ENCODE results near the gene USF1. TPM values are rescaled to one million over a fixed set of nuclear protein-coding genes. Genes with fewer than 3 reads are reported as not detected.

USF1 gene
- total and polyA plus RNA-seq, 9 of the 15 experiments (the other 6 are each of a cell fraction or from before 2014, with no cell fraction given): 7.4 to 60.2 (median 54.2) TPM

DNA sequence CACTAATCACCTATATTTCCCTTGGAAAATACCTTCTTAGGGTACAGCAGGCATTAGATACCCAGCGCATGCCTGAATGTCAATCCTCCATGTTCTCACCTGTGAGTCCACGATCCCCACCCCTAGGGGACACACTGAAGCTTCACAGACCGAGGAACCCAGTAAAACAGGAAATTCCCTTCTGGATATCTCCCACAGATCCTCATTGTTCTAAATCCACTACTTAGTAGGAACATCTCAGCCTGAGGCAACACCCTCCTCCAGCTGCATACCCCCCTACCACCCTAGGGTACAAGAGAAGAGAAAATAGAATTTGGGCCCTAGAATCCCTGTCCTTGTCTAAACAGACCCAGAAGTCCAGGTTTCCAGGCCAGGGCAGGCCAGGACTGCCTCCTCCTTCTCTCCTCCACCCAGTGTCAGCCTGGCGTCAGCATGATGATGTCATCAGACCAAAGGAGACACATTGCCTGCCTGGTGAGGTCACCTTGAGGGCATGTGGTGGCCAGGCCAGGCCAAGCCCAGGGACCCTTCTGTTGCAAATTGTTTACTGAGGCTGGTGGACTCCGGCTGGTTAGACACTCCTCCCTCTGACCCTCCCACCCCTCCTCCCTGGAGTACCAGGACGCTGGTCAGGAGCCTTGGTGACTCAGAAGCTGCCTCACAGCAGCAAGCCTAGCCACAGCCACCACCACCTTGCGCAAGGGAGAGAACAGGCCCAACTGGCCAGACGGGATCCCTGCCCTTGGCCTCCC, 37.4 kb upstream of the USF1 start (continued):
- TF ChIP-seq, protein P1, sequence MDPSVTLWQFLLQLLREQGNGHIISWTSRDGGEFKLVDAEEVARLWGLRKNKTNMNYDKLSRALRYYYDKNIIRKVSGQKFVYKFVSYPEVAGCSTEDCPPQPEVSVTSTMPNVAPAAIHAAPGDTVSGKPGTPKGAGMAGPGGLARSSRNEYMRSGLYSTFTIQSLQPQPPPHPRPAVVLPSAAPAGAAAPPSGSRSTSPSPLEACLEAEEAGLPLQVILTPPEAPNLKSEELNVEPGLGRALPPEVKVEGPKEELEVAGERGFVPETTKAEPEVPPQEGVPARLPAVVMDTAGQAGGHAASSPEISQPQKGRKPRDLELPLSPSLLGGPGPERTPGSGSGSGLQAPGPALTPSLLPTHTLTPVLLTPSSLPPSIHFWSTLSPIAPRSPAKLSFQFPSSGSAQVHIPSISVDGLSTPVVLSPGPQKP (CRISPR knock-in tag; IDR thresholded peaks at IDR 0.05): no peak
- TF ChIP-seq POLR2AphosphoS2 (IDR thresholded peaks at IDR 0.05; ENCODE audit: low read length) (no peak), BMI1 (IDR thresholded peaks at IDR 0.05; ENCODE audit: low read length) (no peak), ZBED1 (IDR thresholded peaks at IDR 0.05) (no peak), MXI1 (IDR thresholded peaks at IDR 0.05; ENCODE audit: low read depth, low read length) (no peak), AFF4 (CRISPR knock-in tag; IDR thresholded peaks at IDR 0.05) (no peak), POLR2G (IDR thresholded peaks at IDR 0.05; ENCODE audit: low read depth, low read length) (peak; percentile 36; the same call in 1 of the 2 replicates), E2F4 (CRISPR knock-in tag; IDR thresholded peaks at IDR 0.05; ENCODE audit: low read depth) (no peak), ZNF644 (tag; IDR thresholded peaks at IDR 0.05; ENCODE audit: low read depth) (no peak)
- TF ChIP-seq, protein P2, sequence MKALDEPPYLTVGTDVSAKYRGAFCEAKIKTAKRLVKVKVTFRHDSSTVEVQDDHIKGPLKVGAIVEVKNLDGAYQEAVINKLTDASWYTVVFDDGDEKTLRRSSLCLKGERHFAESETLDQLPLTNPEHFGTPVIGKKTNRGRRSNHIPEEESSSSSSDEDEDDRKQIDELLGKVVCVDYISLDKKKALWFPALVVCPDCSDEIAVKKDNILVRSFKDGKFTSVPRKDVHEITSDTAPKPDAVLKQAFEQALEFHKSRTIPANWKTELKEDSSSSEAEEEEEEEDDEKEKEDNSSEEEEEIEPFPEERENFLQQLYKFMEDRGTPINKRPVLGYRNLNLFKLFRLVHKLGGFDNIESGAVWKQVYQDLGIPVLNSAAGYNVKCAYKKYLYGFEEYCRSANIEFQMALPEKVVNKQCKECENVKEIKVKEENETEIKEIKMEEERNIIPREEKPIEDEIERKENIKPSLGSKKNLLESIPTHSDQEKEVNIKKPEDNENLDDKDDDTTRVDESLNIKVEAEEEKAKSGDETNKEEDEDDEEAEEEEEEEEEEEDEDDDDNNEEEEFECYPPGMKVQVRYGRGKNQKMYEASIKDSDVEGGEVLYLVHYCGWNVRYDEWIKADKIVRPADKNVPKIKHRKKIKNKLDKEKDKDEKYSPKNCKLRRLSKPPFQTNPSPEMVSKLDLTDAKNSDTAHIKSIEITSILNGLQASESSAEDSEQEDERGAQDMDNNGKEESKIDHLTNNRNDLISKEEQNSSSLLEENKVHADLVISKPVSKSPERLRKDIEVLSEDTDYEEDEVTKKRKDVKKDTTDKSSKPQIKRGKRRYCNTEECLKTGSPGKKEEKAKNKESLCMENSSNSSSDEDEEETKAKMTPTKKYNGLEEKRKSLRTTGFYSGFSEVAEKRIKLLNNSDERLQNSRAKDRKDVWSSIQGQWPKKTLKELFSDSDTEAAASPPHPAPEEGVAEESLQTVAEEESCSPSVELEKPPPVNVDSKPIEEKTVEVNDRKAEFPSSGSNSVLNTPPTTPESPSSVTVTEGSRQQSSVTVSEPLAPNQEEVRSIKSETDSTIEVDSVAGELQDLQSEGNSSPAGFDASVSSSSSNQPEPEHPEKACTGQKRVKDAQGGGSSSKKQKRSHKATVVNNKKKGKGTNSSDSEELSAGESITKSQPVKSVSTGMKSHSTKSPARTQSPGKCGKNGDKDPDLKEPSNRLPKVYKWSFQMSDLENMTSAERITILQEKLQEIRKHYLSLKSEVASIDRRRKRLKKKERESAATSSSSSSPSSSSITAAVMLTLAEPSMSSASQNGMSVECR (CRISPR knock-in tag; IDR thresholded peaks at IDR 0.05): no peak
- TF ChIP-seq, protein P3, sequence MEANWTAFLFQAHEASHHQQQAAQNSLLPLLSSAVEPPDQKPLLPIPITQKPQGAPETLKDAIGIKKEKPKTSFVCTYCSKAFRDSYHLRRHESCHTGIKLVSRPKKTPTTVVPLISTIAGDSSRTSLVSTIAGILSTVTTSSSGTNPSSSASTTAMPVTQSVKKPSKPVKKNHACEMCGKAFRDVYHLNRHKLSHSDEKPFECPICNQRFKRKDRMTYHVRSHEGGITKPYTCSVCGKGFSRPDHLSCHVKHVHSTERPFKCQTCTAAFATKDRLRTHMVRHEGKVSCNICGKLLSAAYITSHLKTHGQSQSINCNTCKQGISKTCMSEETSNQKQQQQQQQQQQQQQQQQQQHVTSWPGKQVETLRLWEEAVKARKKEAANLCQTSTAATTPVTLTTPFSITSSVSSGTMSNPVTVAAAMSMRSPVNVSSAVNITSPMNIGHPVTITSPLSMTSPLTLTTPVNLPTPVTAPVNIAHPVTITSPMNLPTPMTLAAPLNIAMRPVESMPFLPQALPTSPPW (CRISPR knock-in tag; IDR thresholded peaks at IDR 0.05): peak; percentile 59; the same call in 1 of the 2 replicates
- TF ChIP-seq, protein P4, sequence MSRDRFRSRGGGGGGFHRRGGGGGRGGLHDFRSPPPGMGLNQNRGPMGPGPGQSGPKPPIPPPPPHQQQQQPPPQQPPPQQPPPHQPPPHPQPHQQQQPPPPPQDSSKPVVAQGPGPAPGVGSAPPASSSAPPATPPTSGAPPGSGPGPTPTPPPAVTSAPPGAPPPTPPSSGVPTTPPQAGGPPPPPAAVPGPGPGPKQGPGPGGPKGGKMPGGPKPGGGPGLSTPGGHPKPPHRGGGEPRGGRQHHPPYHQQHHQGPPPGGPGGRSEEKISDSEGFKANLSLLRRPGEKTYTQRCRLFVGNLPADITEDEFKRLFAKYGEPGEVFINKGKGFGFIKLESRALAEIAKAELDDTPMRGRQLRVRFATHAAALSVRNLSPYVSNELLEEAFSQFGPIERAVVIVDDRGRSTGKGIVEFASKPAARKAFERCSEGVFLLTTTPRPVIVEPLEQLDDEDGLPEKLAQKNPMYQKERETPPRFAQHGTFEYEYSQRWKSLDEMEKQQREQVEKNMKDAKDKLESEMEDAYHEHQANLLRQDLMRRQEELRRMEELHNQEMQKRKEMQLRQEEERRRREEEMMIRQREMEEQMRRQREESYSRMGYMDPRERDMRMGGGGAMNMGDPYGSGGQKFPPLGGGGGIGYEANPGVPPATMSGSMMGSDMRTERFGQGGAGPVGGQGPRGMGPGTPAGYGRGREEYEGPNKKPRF (IDR thresholded peaks at IDR 0.05; ENCODE audit: low read depth, low read length): no peak
